Esophagus (tissue), 2 donors: ENCODE measurements around the gene CDH3. TPM values are rescaled to one million over a fixed set of nuclear protein-coding genes. Genes with fewer than 3 reads are reported as not detected.
A peak's percentile ranks its signal among the peaks of the same experiment; 100 is the strongest.

Experiments used
- H3K27ac ChIP-seq, 2 donors: one replicate each; pipeline ENCODE4 v1.5.1; 2013; ENCODE audit warnings: low read depth in 2 of 2, mild to moderate bottlenecking in 2 of 2, inconsistent platforms in 1 of 2, low read length in 1 of 2, moderate library complexity in 1 of 2
- H3K27me3 ChIP-seq, 2 donors: one replicate each; pipeline ENCODE4 v1.6.1; 2013; ENCODE audit warnings: low read length in 2 of 2, control low read depth in 1 of 2, mild to moderate bottlenecking in 1 of 2; ENCODE audit not compliant: insufficient read depth in 2 of 2, control insufficient read depth in 1 of 2
- H3K36me3 ChIP-seq, 2 donors: one replicate each; pipeline ENCODE4 v1.6.1; 2013; ENCODE audit warnings: low read length in 1 of 2; ENCODE audit not compliant: control insufficient read depth in 2 of 2, insufficient read depth in 2 of 2
- H3K4me1 ChIP-seq, 2 donors: one replicate each; pipeline ENCODE4 v1.6.1; 2013; ENCODE audit warnings: low read length in 1 of 2; ENCODE audit not compliant: control insufficient read depth in 2 of 2, insufficient read depth in 2 of 2
- H3K4me3 ChIP-seq, 2 donors: one replicate each; pipeline ENCODE4 v1.5.1; 2013; ENCODE audit warnings: low read length in 2 of 2, mild to moderate bottlenecking in 2 of 2, low read depth in 1 of 2, moderate library complexity in 1 of 2
- H3K9me3 ChIP-seq, 2 donors: one replicate each; pipeline ENCODE4 v1.6.1; 2013; ENCODE audit warnings: mild to moderate bottlenecking in 2 of 2, low read depth in 1 of 2, low read length in 1 of 2, moderate library complexity in 1 of 2; ENCODE audit not compliant: control insufficient read depth in 2 of 2, insufficient read depth in 1 of 2
- WGBS, 2 donors: extraction: QIAGEN DNeasy Blood & Tissue Kit; methylation state at CpG; one replicate each; pipeline ENCODE4 v1.1.7; 2013; 5-methylcytosine and 5-hydroxymethylcytosine counted together
- polyA plus RNA-seq, 2 donors: library from polyadenylated mRNA; stranded (reverse); fragments of 200-250 nt; gene quantifications; one replicate each; pipeline ENCODE4 v1.2.3, GENCODE V29; 2013
- donor health status: healthy with polysubstance abuse.
- donor health status: Bipolar disorder and iron deficiency.

Gene CDH3
- polyA plus RNA-seq, 2 donors, result 12.2 to 36.3 TPM

DNA sequence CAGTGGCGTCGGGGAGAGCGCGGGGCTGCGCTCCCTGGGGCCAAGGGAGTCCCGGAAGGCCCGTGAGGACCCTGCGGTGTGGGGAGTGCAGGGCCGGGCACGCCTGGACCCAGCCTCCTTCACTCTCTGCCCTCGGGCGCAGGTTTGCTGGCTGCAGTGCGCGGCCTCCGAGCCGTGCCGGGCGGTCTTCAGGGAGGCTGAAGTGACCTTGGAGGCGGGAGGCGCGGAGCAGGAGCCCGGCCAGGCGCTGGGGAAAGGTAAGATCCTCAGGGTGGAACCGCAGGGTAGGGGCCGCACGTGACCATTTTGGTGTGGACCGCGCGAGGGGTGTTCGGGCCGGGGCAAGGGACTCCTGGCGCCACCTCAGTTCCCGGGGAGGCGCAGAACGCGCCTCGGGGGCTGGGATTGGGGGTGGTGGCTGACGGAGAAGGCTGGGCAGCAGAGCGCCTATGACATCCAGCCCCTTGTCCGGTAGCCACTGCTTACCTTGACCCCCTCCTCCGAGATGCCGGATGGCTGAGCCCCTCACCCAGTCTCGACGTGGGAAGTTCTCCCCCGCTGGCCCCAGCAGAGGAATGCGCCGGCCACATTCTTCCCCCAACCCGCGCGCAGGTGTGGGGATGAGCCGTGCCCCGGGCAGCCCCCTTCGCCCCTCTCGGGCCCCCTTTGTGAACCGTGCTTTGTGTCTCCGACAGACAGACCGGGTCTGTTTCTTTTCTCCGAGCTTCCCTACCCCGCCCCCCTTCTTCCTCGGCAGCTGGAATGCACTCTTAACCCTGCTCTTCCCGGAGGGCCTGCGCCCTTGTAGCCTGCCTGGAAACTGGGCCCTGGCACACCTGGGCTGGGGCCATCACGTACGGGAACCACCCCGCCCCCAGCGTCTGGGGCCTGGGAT is 631 bp downstream of the CDH3 start:
- Histone ChIP-seq H3K36me3 (no peaks in the 10 kb centered on the region), H3K4me3 (peak overlapping the region; percentile 56 to 65), H3K9me3 (no peaks in the 10 kb centered on the region), H3K27me3 (no peaks in the 10 kb centered on the region), H3K27ac (peak overlapping the region; percentile 15 to 72), H3K4me1 (peaks cover 8 to 14% of the 10 kb centered on the region in 2 donors)
- 2% methylated on average over 55 to 66 of the region's 66 CpGs for WGBS, 2 donors

DNA sequence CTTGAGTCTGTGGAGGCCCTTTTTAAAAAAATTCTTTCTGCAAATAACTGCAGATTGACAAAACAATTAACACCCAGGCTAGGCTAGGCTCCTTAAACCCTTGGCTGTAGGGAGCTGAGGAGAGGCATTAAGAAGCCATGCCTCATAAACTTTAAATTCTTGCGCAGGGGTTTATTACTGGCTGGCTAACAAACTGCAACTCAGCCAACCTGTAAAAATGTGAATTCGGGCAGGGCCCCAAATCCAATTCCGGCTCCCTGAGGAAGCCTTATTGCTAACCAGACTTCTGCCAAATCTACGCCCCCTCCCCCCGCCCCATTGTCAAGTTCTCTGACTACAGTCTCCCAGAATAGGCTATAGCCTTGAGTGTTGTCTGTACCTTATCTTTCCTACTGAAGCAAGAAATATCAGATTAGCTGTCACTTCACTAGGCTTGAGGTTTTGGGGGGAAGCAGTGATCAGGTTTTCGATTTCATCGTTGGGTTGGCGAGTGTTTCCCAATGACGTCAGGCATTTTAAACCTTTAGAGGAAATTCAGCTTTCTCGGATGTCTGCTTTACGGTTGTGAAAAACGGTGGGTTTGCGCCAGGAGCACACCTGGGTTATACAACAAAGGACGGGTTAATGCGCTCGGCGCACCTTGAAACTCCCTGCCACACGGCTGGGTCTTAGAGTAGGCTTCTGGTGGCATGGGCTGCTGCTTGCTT is 2.0 kb downstream of the CDH3 start:
- no peaks in the 10 kb centered on the region for H3K36me3 ChIP-seq
- WGBS, 2 donors, result 43 to 68% methylated on average over 18 of the region's 18 CpGs
- H3K9me3 ChIP-seq, result no peaks in the 10 kb centered on the region
- H3K4me3 ChIP-seq, result peak overlapping the region in 1 of 2 donors; percentile 56
- no peaks in the 10 kb centered on the region for H3K27me3 ChIP-seq
- no peak overlapping the region for H3K27ac ChIP-seq
- H3K4me1 ChIP-seq, result peaks cover 11 to 14% of the 10 kb centered on the region in 2 donors

DNA sequence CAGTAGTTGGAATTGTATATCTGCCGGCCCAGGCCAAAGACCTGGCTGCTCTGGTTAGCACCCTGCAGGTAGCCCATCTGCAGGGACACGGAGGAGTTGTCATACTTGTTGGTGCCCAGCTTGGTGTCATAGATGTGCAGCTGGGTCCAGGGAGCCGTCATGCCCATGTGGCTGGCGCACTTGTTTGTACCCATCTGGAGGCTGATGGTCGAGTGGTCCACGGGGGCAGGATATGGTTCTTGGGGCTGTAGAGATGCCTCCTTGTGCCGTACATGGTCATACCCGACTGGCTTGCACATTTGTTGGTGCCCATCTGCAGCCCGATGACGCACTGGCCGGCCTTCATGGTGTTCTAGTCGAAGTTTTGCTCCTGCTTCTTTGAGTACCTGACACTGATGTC is 6.0 kb downstream of the CDH3 start:
- no peaks in the 10 kb centered on the region for H3K9me3 ChIP-seq
- H3K4me3 ChIP-seq, result no peak overlapping the region
- no peaks in the 10 kb centered on the region for H3K36me3 ChIP-seq
- 87 to 92% methylated on average over 12 of the region's 12 CpGs for WGBS, 2 donors
- no peak overlapping the region for H3K27ac ChIP-seq
- H3K4me1 ChIP-seq, result peaks cover under 1 to 4% of the 10 kb centered on the region in 2 donors
- no peaks in the 10 kb centered on the region for H3K27me3 ChIP-seq

DNA sequence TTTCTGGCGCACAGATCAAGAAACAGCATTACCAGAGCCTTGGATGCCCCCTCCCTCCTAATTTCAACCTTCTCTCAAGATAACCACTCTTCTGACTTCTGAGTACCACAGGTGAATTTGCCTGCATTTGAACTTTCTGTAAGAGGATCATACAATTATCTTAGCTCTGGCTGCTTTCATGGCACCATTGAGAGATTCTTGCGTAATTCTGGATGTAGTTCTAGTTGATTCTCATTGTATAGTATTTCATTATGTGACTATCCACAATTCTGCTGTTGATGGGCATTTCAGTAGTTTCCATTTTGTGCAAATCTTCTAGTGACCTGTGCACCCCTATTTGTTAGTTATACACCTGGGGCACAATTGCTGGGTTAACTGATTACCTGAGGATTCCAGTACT is 7.5 kb downstream of the CDH3 start:
- Histone ChIP-seq H3K4me1 (peaks cover 0 to 4% of the 10 kb centered on the region in 2 donors), H3K27me3 (no peaks in the 10 kb centered on the region), H3K27ac (no peak overlapping the region), H3K36me3 (no peaks in the 10 kb centered on the region), H3K9me3 (no peaks in the 10 kb centered on the region), H3K4me3 (no peak overlapping the region)
- WGBS, 2 donors, result 97 to 100% methylated on average over 2 of the region's 2 CpGs

DNA sequence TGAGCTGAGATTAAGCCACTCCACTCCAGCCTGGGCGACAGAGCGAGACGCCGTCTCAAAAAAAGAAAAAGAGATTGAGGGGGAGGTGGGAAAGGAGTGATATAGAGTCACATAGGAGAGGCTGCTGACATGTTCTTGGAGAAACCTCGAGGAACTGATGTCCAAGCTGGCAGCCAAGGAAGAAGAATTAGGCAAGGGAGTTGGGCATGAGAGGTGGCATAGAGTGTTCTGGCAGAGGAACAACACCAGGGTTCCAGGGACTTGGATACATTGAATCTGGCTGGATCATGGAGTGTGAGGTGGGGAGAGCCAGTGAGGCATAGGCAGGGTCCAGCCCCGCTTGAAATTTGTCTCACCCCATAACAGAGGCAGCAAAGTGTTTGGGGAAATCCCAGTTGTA is 10.7 kb downstream of the CDH3 start:
- Histone ChIP-seq H3K27ac (no peak overlapping the region), H3K4me3 (no peak overlapping the region), H3K4me1 (peaks cover 0 to 9% of the 10 kb centered on the region in 2 donors), H3K36me3 (no peaks in the 10 kb centered on the region), H3K9me3 (no peaks in the 10 kb centered on the region), H3K27me3 (no peaks in the 10 kb centered on the region)
- 71 to 78% methylated on average over 6 of the region's 6 CpGs for WGBS, 2 donors

DNA sequence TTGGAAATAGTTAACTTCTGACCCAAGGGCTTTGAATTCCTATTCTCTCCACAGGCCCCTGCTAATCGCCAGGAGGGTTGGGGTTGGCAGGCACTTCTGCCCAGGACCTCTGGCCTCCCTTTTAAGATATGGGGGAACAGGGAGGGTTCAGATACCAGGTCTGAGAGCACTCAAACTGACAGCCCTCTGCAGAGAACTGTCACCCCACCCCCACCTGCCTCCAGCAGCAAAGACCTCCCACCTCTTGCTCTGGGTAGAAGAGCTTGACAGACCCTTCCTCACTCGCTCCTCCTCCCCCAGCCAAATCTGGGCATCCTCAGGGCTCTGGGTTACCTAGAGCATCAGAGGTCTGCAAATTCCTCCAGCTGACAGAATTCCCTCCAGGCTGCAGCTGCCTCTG is 11.6 kb downstream of the CDH3 start:
- 57 to 58% methylated on average over 2 of the region's 2 CpGs for WGBS, 2 donors
- no peaks in the 10 kb centered on the region for H3K27me3 ChIP-seq
- no peak overlapping the region for H3K27ac ChIP-seq
- no peaks in the 10 kb centered on the region for H3K36me3 ChIP-seq
- H3K4me3 ChIP-seq, result no peak overlapping the region
- peaks cover 0 to 7% of the 10 kb centered on the region in 2 donors for H3K4me1 ChIP-seq
- H3K9me3 ChIP-seq, result no peaks in the 10 kb centered on the region

DNA sequence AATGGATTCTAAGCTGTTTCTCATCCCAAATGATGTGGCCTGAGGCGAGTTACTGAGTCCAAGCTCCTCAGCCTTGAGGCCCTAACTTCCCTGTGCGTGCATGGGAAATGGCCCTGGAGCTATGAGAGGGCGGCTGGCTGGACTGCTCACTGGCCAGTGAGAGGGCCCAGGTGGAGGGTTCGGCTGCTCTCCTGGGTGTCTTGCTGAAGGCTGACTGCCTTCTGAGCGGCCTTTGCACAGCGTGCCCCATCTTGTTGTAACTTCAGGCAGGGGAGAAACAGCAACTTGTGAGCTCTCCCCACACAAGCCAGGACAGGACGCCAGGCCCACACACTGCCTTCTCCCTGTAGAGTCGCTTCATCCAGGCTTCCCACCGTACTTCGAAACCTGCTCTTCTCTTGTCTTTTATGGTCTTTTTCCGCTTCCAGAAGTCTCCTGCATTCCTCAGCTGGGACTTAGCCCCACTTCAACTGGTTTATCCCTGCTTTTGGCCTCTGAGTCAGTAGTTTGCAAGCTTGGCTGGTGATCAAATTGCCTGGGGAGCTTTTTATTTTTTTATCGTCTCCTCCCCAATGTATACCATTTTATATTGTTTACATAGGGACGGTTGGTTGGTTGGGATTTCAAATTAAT is 13.3 kb downstream of the CDH3 start:
- H3K36me3 ChIP-seq, result no peaks in the 10 kb centered on the region
- H3K4me1 ChIP-seq, result peaks cover 0 to 5% of the 10 kb centered on the region in 2 donors
- no peaks in the 10 kb centered on the region for H3K9me3 ChIP-seq
- whole genome bisulfite sequencing, 2 donors, result 37 to 55% methylated on average over 13 of the region's 13 CpGs
- peak overlapping the region; percentile 72 to 78 for H3K27ac ChIP-seq
- no peak overlapping the region for H3K4me3 ChIP-seq
- H3K27me3 ChIP-seq, result no peaks in the 10 kb centered on the region

DNA sequence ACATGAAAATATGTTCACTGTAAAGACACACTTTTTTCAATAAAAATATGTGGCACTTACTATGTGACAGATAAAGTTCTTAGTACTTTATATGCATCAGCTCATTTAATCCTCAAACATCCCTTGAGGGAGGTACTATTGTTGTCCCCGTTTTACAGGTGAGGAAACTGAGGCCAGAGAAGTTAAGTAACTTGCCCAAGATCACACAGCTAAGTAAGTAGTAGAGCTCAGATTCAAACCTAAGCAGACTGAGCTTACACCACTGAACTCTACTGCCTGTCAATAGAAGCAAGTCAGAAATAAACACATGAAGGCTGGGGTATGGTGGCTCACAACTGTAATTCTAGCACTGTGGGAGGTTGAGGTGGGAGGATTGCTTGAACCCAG is 13.9 kb downstream of the CDH3 start:
- 40 to 41% methylated on average over 1 of the region's 1 CpG for WGBS, 2 donors
- no peak overlapping the region for H3K4me3 ChIP-seq
- H3K36me3 ChIP-seq, result no peaks in the 10 kb centered on the region
- peaks cover 0 to 5% of the 10 kb centered on the region in 2 donors for H3K4me1 ChIP-seq
- no peaks in the 10 kb centered on the region for H3K27me3 ChIP-seq
- H3K27ac ChIP-seq, result no peak overlapping the region
- H3K9me3 ChIP-seq, result no peaks in the 10 kb centered on the region

DNA sequence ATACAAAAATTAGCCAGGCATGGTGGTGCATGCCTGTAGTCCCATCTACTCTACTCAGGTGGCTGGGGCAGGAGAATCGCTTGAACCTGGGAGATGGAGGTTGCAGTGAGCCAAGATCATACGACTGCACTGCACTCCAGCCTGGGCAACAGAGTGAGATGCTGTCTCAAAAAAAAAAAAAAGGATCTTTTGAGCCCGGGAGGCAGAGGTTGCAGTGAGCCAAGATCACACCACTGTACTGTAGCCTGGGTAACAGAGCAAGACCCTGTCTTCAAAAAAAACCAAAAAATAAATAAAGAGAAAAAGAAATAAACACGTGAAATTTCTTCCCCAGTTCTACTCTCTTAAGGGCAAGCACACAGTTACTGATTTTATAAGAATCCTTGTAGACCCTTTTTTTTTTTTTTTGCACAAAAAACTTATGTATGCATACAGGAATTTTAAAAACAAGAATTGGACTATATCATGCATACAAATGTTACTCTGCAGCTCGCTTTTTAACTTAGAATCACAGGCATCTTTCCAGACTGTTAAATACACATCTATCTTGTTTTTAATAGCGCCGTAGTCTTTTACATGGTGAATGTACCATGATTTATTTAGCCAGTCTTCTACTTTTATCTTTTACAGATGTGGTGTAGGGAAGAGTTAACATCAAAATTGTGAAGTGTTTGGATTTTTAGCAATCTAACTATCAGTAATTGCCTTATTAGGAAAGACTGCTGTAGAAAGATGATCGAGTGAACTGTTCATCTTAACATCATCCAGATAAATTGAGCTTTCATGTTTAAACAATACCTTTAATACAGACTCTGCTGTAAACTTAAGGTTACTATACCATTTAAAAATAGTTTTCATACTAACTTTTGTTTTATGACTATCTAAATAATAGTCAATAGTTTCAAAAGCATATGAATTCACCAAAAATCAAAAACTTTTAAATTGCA is 14.6 kb downstream of the CDH3 start:
- Histone ChIP-seq H3K4me1 (peaks cover 0 to 5% of the 10 kb centered on the region in 2 donors), H3K27ac (no peak overlapping the region), H3K36me3 (no peaks in the 10 kb centered on the region), H3K4me3 (no peak overlapping the region), H3K27me3 (no peaks in the 10 kb centered on the region), H3K9me3 (no peaks in the 10 kb centered on the region)
- WGBS, 2 donors, result 21 to 40% methylated on average over 8 of the region's 8 CpGs
